GM18517 (cell line): ENCODE data around the gene CDK19.
"Not testable (repeated sequence)": the region's sequence is repeated elsewhere in the genome, so short reads cannot be mapped to it uniquely, and the experiment has no call there.

Source experiments
- ATAC-seq: cut with Tn5 transposase; IDR thresholded peaks from one replicate; pipeline ENCODE4 v1.9.1; 2021; ENCODE audit warnings: mild to moderate bottlenecking, moderate library complexity; ENCODE audit not compliant: unreplicated experiment

The CDK19 gene

DNA sequence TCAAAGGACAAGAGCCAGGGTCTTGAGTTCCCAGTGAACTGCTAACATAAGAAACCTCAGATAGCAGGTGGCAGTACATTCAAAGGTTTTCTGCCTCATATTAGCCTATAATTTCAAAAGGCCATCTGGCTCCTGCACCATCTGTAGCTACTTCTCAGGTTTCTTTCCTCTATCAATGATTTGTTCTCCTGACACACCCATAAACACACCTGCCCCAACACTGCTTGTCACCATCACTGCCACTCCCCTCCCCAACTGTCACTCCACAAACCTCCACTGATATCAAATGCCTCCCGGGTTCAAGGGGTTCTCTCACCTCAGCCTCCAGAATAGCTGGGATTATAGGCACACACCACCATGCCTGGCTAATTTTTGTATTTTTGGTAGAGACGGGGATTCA lies 186.1 kb downstream of the CDK19 start:
- ATAC-seq, result no peak

DNA sequence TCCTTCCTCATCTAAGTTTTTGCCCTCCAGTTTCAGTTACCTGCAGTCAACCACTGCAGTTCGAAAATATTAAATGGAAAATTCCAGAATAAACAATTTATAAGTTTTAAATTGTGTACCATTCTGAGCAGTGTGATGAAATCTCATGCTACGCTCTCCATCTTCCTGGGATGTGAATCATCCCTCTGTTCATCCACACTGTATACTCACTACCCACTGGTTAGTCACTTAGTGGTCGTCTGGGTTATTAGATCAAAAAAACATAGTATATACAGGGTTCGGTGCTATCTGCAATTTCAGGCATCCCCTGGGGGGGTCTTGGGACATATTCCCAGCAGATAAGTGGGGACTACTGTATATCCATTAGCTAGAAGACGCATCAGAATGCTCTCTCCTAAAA lies 186.9 kb downstream of the CDK19 start:
- ATAC-seq, result no peak

- ATAC-seq, result no peak
Observed at GRCh38 chr6:110626442-110626841, 188.8 kb downstream of the CDK19 start.

DNA sequence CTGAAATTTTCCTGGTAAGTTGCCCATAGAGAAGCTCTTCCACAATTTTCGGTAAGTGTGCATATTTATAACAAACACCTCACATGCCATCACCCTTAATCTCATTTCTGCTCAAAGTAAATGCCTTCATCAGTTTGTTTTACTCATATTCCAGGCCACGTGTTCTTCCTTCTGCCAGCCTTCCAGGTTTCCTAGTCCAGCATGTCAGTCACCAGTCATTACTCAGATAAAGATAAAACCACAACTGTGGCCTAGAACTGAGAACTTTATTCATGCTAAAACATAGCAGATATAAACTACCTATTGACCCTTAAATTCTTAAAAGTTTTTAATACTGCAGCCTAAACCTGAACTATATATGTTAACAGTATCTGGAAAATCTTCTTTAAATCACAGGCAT lies 189.4 kb downstream of the CDK19 start:
- ATAC-seq, result no peak

DNA sequence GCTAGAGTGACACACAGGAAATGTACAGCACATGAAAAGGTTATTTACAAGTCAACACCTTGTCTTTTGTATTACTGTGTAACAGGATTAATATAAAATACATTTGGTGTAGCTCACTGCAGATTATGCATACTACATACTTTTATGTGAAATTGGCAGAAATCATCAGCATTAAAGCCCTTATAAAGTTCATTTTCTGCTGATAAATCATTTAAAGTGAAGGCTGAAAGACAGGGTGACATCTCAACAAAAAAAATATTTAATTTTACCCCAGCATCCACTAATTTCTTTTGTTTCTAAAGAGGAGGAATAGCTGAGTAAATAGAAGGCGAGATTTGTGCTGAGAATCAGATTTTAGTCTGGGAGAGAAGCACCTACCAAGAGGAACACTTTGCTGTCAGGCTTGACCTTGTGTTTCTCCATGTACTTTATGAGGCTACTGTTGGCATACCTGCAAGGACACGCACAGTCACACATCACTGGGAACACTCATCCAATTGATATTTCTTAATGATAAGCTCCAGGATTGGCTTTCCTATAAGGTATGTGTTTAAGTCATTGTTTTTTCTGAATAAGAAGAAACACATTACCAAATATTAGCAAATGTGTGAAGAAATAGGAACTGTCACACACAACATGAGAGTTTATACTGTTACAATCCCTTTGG lies 192.2 kb downstream of the CDK19 start:
- no peak for ATAC-seq

- ATAC-seq, result no peak
Observed at GRCh38 chr6:110621061-110621460, 194.2 kb downstream of the CDK19 start.

- no peak for ATAC-seq
Observed at GRCh38 chr6:110620065-110620464, 195.2 kb downstream of the CDK19 start.

GRCh38 chr6:110619275-110619908 lies 195.9 kb downstream of the CDK19 start:
- ATAC-seq, result no peak

- ATAC-seq, result no peak
Observed at GRCh38 chr6:110618591-110619267, 196.5 kb downstream of the CDK19 start.

DNA sequence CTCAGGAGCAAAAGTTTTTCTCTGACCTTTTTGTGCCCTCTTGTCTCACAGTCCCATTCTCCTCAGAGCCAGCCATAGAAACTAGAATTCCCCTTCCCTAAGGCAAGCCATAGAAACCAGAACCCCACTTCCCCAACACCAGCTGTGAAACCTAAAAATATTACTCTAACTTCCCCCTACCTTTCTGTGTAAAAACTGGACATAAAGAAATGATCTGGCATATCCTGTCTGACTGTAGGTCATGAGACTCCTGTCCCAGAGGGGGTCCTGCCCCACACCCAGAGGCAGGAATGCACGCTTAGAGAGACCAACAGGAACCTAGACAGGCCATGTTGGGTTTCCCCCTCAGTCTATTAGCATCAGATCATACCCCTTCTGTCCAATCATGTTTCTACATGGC lies 198.2 kb downstream of the CDK19 start:
- ATAC-seq, result no peak

- no peak for ATAC-seq
Observed at GRCh38 chr6:110615722-110616121, 199.5 kb downstream of the CDK19 start.

DNA sequence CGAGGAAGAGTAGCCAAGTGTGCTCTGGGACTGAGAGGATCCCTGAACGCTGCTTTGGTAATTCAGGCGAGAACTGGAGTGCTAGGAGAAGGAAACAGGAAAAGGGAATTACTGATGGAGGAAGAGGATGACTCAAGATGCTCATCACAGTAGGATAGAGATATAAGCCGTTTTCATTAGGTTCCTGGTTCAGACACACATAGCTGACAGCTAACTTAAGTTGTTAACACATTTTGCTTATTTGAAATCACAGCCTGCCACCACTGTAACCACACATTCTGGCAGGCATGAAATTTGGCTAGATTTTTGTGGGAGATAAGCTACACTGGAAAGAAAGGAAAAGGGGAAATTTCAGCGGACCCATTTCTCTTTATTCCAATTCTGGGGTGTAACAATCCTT lies 200.7 kb downstream of the CDK19 start:
- no peak for ATAC-seq

DNA sequence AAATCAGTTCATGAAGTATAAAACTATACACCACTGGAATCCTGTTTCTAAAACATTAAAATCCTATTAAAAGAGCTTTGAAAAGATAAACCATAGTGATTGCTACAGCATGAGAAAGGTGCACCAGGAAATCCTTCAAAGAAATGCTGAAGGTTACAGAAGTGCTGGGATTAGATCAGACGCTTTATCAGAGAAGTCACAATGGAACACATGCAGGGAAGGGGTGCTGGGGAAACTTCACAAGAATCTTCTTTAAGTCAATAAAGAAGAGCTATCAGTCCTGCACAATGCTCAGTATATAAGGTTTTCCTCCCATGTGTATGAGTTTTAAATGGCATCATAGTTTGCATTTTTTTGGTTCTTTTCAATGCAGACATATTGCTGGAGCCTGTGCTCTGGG lies 201.2 kb downstream of the CDK19 start:
- ATAC-seq, result no peak

DNA sequence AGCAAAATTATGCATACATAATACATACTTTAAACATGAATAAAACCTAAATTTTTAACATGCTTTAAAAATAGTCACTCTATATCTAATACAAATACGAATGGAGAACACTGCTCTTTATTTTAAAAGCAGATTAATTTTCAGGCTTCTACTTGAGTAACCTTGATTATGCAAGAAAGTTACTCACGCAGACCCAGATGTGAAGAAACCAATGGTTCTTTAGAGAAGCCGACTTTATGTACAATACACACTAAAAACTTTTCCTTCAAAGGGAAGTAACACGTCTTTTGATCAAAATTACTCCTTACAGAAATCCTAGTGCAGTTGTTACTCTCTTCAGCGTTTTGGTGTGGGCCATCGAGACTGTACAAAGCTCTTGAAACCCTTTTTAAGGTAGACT lies 201.9 kb downstream of the CDK19 start:
- ATAC-seq, result no peak

DNA sequence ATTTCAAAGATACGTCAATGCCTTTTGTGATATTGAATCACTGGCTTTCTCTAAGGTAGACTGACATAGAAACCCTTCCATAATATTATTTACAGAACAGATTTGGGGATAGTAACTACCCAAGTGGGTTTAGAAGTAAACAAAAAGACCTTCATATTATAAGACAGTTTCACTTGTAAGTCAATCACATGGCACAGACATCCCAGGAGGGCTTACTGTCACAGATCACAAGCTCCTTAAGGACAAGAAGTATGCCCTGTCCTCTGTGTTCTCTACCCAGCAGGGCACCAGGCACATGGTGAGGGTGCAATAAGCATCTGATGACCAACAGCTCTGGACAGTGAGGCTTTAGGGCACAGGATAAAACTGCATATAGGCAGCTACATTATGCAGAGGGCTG lies 203.0 kb downstream of the CDK19 start:
- ATAC-seq, result no peak

- ATAC-seq, result no peak
Observed at GRCh38 chr6:110609101-110609500, 206.2 kb downstream of the CDK19 start.

DNA sequence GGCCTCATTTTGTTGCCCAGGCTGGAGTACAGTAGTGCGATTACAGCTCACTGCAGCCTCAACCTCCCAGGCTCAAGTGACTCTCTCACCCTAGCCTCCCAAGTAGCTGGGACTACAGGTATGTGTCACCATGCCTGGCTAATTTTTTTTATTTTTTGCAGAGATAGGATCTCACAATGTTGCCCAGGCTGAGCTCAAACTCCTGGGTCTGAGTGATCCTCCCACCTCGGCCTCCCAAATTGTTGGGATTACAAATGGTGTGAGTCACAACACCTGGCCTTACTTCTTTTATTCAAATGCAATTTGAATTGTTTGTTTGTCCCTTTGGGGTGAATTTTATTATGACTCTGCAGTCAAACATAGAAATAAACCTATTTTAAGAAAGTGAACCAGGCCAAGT lies 207.1 kb downstream of the CDK19 start:
- ATAC-seq, result no peak

- ATAC-seq, result no peak
Observed at GRCh38 chr6:110606151-110606550, 209.1 kb downstream of the CDK19 start.

- not testable (repeated sequence) for ATAC-seq
Observed at GRCh38 chr6:110600640-110601039, 214.6 kb downstream of the CDK19 start.

GRCh38 chr6:110597761-110598160 lies 217.5 kb downstream of the CDK19 start:
- ATAC-seq, result no peak

GRCh38 chr6:110596354-110596753 lies 218.9 kb downstream of the CDK19 start:
- no peak for ATAC-seq

DNA sequence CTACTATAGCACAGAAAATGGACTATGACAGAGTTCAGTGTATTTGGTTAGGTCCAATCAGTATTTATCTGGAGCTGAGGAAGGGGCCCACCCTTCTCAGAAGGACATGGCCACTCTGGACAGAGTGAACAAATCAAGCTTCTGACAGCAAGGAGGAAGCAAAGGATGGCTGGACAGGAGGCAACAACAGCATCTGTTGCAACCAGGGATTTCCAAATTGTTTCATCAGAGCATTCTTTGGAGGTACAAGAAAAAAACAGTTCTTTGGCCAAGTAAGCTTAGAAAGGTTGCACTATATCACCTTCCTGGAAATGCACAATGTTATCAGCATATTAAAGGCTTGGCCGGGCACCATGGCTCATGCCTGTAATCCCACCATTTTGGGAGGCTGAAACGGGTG lies 220.2 kb downstream of the CDK19 start:
- ATAC-seq, result no peak
